HG02610 (cell line): ENCODE data around the gene STARD13.
A peak's percentile ranks its signal among the peaks of the same experiment; 100 is the strongest.
"Not testable (repeated sequence)": the region's sequence is repeated elsewhere in the genome, so short reads cannot be mapped to it uniquely, and the experiment has no call there.

Experiments used
- ATAC-seq: cut with Tn5 transposase; IDR thresholded peaks from one replicate; pipeline ENCODE4 v1.9.1; 2021; ENCODE audit warnings: mild to moderate bottlenecking, moderate library complexity; ENCODE audit not compliant: unreplicated experiment

The STARD13 gene

GRCh38 chr13:33258808-33259193 lies 26.8 kb downstream of the STARD13 start:
- ATAC-seq = no peak

- ATAC-seq = no peak
Measured at GRCh38 chr13:33257841-33258807, 27.4 kb downstream of the STARD13 start.

GRCh38 chr13:33256148-33256840 lies 29.3 kb downstream of the STARD13 start:
- no peak for ATAC-seq

- no peak for ATAC-seq
Measured at GRCh38 chr13:33252135-33252534, 33.4 kb downstream of the STARD13 start.

- ATAC-seq = peak; percentile 75
Measured at GRCh38 chr13:33251131-33251661, 34.4 kb downstream of the STARD13 start.

- ATAC-seq = no peak
Measured at GRCh38 chr13:33250609-33251008, 34.9 kb downstream of the STARD13 start.

- no peak for ATAC-seq
Measured at GRCh38 chr13:33249894-33250293, 35.7 kb downstream of the STARD13 start.

GRCh38 chr13:33249066-33249465 lies 36.5 kb downstream of the STARD13 start:
- no peak for ATAC-seq

GRCh38 chr13:33245505-33246158 lies 39.9 kb downstream of the STARD13 start:
- no peak for ATAC-seq

- no peak for ATAC-seq
Measured at GRCh38 chr13:33244907-33245287, 40.7 kb downstream of the STARD13 start.

GRCh38 chr13:33244210-33244906 lies 41.2 kb downstream of the STARD13 start:
- ATAC-seq = no peak

GRCh38 chr13:33242984-33243617 lies 42.5 kb downstream of the STARD13 start:
- no peak for ATAC-seq

GRCh38 chr13:33242372-33242771 lies 43.2 kb downstream of the STARD13 start:
- ATAC-seq = not testable (repeated sequence)

- no peak for ATAC-seq
Measured at GRCh38 chr13:33236021-33236420, 49.5 kb downstream of the STARD13 start.

GRCh38 chr13:33235564-33235963 lies 50.0 kb downstream of the STARD13 start:
- no peak for ATAC-seq

- ATAC-seq = no peak
Measured at GRCh38 chr13:33235078-33235477, 50.5 kb downstream of the STARD13 start.

GRCh38 chr13:33233547-33233946 lies 52.0 kb downstream of the STARD13 start:
- no peak for ATAC-seq

GRCh38 chr13:33232883-33233282 lies 52.7 kb downstream of the STARD13 start:
- no peak for ATAC-seq

GRCh38 chr13:33231339-33231738 lies 54.2 kb downstream of the STARD13 start:
- ATAC-seq = no peak
